GM12875 (cell line): ENCODE data around the gene C3.
A peak's percentile ranks its signal among the peaks of the same experiment; 100 is the strongest.

Experiments
- H3K4me3 ChIP-seq: one replicate; pipeline ENCODE4 v1.5.1; 2011; ENCODE audit warnings: low read depth, low read length, control low read depth
- TF ChIP-seq, protein P1 (sequence below): IDR thresholded peaks from 2 replicates; pipeline ENCODE4 v1.5.1; 2011; ENCODE audit warnings: low read depth, mild to moderate bottlenecking, control low read depth, inconsistent platforms, low read length, moderate library complexity, borderline replicate concordance; ENCODE audit not compliant: insufficient read depth

Gene C3

DNA sequence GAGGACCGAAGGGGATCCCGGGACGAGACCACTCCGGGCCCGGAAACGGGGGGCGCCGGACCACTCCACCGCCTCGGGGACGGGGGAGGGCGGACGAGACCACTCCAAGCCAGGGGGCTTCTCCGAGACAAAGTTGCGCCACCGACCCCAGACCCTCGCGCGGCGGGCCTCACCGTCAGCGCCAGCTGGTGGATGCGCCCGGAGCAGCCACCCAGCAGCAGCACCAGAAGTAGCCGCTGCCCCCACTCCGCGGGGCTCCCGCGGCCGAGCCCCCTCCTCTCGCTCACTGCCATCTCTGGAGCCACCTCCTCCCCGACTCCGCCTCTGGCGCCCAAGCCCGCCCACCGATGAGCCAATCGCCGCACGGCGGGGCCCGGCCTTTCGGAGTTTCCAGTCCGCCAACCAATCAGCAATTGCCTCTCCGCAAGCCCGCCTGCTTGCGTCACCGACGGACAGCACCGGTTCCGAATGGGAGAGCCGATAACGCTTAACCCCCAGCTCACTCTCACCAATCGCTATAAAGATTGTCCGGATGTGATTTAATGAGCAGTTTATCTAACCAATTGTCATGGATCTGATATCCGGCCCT, 16.9 kb upstream of the C3 start, which contains the start of gene GPR108:
GPR108 (minus strand) TSS at position 297 of the 589 bp plus-strand sequence; CDS start at position 293, 4 bp downstream.
- peak within 1 kb of the TSS; percentile 86 for H3K4me3 ChIP-seq
- TF ChIP-seq, protein P1, sequence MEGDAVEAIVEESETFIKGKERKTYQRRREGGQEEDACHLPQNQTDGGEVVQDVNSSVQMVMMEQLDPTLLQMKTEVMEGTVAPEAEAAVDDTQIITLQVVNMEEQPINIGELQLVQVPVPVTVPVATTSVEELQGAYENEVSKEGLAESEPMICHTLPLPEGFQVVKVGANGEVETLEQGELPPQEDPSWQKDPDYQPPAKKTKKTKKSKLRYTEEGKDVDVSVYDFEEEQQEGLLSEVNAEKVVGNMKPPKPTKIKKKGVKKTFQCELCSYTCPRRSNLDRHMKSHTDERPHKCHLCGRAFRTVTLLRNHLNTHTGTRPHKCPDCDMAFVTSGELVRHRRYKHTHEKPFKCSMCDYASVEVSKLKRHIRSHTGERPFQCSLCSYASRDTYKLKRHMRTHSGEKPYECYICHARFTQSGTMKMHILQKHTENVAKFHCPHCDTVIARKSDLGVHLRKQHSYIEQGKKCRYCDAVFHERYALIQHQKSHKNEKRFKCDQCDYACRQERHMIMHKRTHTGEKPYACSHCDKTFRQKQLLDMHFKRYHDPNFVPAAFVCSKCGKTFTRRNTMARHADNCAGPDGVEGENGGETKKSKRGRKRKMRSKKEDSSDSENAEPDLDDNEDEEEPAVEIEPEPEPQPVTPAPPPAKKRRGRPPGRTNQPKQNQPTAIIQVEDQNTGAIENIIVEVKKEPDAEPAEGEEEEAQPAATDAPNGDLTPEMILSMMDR: no peak

DNA sequence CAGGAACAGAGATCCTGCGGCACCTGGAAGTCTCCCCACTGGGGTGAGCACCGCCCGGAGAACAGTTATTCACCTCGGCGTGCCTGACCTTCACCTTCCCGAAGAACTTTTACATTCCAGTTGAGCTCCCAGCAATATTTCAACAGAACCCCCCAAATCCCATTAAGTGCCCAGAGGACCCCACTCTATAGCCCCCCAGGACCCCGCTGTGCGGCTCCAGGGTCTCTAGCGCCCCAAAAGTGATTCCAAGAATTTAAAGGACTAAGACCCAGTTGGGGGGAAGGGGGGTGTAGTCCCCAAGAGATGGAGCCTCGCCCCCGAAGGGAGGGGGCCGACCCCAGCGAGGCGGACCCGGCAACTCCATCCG, 16.4 kb upstream of the C3 start:
- TF ChIP-seq, protein P1: no peak
- peak overlapping the region; percentile 86 for H3K4me3 ChIP-seq

DNA sequence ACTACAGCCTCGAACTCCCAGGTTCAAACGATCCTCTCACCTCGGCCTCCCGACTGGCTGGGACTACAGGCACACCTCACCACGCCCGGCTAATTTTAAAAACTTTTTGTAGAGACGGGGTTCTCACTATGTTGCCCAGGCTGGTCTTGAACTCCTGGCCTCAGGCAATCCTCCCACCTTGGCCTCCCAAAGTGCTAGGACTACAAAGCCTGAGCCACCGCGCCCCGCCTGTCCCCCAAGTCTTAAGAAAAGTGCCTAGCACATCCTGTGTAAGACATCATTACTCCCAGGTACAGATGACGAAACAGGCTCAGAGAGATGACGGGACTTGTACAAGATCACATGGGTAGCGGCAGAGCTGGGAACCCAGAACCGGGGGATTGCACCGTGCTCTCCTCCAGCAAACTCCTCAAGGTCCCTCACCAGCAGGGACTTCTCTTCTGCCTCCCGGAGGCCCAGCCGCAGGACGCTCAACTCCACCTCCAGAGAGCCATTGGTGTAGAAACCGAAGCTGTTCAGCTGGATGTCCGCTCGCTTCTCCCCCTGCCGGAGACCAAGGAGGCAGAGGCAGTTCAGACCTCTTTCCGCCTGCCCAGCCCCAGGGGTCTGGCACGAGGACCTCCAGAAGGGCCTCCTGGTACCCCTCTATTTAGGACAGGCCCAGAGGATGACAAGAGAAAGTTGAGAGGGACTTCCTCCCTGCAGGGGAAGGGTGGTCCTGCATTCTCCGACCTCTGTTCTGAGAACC, 15.9 kb upstream of the C3 start:
- TF ChIP-seq, protein P1: peak; percentile 86
- H3K4me3 ChIP-seq: peak overlapping the region; percentile 86

DNA sequence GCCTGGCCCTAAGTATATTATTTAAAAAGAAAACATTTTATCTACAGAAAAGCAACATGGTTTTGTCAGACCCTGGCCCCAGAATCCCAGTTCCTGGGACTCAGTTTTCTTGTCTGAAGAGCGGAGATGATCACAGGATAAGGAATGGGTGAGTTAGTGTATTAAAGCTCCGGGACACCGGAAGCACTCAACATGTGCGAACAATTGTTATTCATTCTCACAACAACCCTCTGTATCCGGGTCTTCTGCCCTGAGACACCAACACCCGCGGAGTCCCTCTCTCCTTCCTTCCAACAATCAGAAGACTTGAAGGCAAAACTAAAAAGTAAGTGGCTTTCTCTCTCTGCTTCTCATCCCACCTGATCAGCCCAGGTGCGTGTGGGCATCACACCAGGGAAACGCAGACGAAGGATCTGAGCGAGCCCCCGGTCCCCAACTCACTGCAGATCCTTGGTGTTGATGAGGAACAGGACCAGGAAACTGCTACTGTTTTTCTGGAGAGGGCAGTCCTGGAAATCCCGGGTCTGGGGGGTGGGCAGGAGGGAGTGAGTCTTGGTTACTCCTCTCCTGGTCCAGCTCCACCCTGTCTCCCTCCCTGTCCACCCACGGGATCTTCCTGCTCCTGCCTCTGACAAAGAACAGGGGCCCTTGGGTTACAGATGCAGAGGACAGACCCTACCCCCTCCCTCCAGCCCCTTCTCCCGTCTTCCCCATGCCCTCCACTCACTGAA, 14.9 kb upstream of the C3 start:
- H3K4me3 ChIP-seq: no peak overlapping the region
- TF ChIP-seq, protein P1: no peak

DNA sequence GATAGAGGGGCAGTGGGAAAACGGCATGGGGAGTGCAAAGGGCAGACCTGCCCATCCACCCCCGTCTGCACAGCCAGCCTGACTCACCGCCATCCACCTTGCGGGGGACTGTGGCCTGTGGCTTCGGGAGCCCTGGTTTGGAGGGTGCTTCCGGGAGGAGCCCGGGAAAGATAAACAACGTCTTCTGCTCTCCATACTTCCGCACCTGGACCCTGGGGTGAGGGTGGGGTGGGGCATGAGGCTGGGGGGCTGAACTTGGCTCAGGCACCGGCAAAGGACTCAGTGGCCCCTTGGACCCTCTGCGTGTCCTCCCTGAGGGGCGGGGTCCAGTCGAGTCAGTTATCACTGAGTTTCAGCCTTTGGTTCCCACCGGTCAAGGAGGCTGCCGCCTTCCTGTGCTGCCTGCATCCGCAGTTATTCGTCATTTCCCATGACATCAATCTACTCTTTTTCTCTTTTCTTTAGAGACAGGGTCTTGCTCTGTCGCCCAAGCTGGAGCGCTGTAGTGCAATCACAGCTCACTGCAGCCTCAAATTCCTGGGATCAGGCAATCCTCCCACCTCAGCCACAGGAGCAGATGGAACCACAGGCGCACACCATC, 13.7 kb upstream of the C3 start:
- TF ChIP-seq, protein P1: no peak
- H3K4me3 ChIP-seq: peak overlapping the region; percentile 12

DNA sequence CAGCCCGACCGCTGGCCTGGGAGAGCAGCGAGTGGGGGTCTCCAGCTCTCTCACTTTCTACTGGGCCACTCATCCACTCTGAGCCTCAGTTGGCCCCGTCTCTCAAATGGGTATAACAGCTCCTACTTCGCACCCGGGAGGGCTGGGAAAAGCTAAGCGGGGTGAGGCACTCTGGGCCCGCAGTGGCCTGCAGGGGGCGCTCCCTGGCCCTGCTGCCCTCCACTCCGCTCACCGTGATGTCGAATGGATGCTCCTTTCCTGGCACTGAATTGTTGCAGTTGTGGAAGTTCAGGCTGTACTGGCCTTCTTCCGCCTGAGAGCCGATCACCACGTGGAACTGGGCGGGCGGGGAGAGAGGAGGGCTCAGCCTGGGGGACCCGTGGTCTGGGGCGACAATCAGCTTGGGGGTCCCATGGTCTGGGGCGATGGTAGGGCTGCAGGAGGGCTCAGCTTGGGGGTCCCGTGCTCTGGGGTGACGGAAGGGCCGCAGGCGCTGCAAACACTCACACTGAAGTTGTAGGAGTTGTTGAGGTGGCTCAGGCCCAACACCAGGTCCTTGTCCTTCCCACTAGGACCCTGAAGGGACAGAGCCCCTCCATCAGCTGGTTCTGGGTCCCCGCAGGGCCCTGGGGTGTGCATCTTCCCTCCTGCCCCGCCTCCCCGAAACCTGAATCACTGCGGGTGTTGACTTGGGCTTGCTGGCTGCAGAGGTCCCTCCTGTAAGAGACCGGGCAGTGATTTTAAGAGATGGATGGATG, 13.1 kb upstream of the C3 start:
- peak overlapping the region; percentile 12 for H3K4me3 ChIP-seq
- TF ChIP-seq, protein P1: peak; percentile 49
